ENCODE results near the gene ANKRD39. TPM values are rescaled to one million over a fixed set of nuclear protein-coding genes. Genes with fewer than 3 reads are reported as not detected.
"Not testable (repeated sequence)": the region's sequence is repeated elsewhere in the genome, so short reads cannot be mapped to it uniquely, and the experiment has no call there.

ANKRD39 gene
- total RNA-seq, 1 donor from 2014 or later: 3.7 TPM

- H3K9me3 ChIP-seq (ENCODE audit: control insufficient read depth in 3 of 3, low read length in 3 of 3): no peaks in the 10 kb centered on the region
- H3K4me3 ChIP-seq (ENCODE audit: low read length in 3 of 3): no peak overlapping the region
- peaks cover 30 to 35% (median 32%) of the 10 kb centered on the region in 3 donors for H3K4me1 ChIP-seq (ENCODE audit: control insufficient read depth in 3 of 3, insufficient read depth in 3 of 3, low read length in 3 of 3)
- H3K27me3 ChIP-seq (ENCODE audit: control insufficient read depth in 3 of 3, insufficient read depth in 3 of 3, low read length in 3 of 3): no peaks in the 10 kb centered on the region
- H3K27ac ChIP-seq (ENCODE audit: low read depth, low read length): no peak overlapping the region
- peak overlapping the region in 1 of 3 donors; percentile 50 for H3K9ac ChIP-seq (ENCODE audit: low read depth in 1 of 3, low read length in 3 of 3)
- peaks cover 40 to 45% (median 45%) of the 10 kb centered on the region in 3 donors for H3K36me3 ChIP-seq (ENCODE audit: control insufficient read depth in 3 of 3, insufficient read depth in 3 of 3, low read length in 3 of 3)
Observed at GRCh38 chr2:96866586-96866985, 8.8 kb upstream of the ANKRD39 start.

- no peak overlapping the region for H3K4me3 ChIP-seq (ENCODE audit: low read length in 3 of 3)
- peaks cover 30 to 35% (median 32%) of the 10 kb centered on the region in 3 donors for H3K4me1 ChIP-seq (ENCODE audit: control insufficient read depth in 3 of 3, insufficient read depth in 3 of 3, low read length in 3 of 3)
- no peaks in the 10 kb centered on the region for H3K27me3 ChIP-seq (ENCODE audit: control insufficient read depth in 3 of 3, insufficient read depth in 3 of 3, low read length in 3 of 3)
- H3K27ac ChIP-seq (ENCODE audit: low read depth, low read length): no peak overlapping the region
- H3K9me3 ChIP-seq (ENCODE audit: control insufficient read depth in 3 of 3, low read length in 3 of 3): no peaks in the 10 kb centered on the region
- H3K36me3 ChIP-seq (ENCODE audit: control insufficient read depth in 3 of 3, insufficient read depth in 3 of 3, low read length in 3 of 3): peaks cover 44 to 50% (median 49%) of the 10 kb centered on the region in 3 donors
- no peak overlapping the region for H3K9ac ChIP-seq (ENCODE audit: low read depth in 1 of 3, low read length in 3 of 3)
Observed at GRCh38 chr2:96866149-96866548, 8.3 kb upstream of the ANKRD39 start.

GRCh38 chr2:96865654-96866053, 7.8 kb upstream of the ANKRD39 start:
- Histone ChIP-seq H3K4me3 (ENCODE audit: low read length in 3 of 3) (no peak overlapping the region), H3K9me3 (ENCODE audit: control insufficient read depth in 3 of 3, low read length in 3 of 3) (no peaks in the 10 kb centered on the region), H3K36me3 (ENCODE audit: control insufficient read depth in 3 of 3, insufficient read depth in 3 of 3, low read length in 3 of 3) (peaks cover 48 to 51% (median 50%) of the 10 kb centered on the region in 3 donors), H3K4me1 (ENCODE audit: control insufficient read depth in 3 of 3, insufficient read depth in 3 of 3, low read length in 3 of 3) (peaks cover 28 to 33% (median 32%) of the 10 kb centered on the region in 3 donors), H3K9ac (ENCODE audit: low read depth in 1 of 3, low read length in 3 of 3) (no peak overlapping the region), H3K27ac (ENCODE audit: low read depth, low read length) (no peak overlapping the region), H3K27me3 (ENCODE audit: control insufficient read depth in 3 of 3, insufficient read depth in 3 of 3, low read length in 3 of 3) (no peaks in the 10 kb centered on the region)

GRCh38 chr2:96864343-96865091, 6.7 kb upstream of the ANKRD39 start:
- Histone ChIP-seq H3K9ac (ENCODE audit: low read depth in 1 of 3, low read length in 3 of 3) (peak overlapping the region in 1 of 3 donors; percentile 40), H3K27ac (ENCODE audit: low read depth, low read length) (no peak overlapping the region), H3K36me3 (ENCODE audit: control insufficient read depth in 3 of 3, insufficient read depth in 3 of 3, low read length in 3 of 3) (peaks cover 50 to 58% (median 51%) of the 10 kb centered on the region in 3 donors), H3K9me3 (ENCODE audit: control insufficient read depth in 3 of 3, low read length in 3 of 3) (no peaks in the 10 kb centered on the region), H3K27me3 (ENCODE audit: control insufficient read depth in 3 of 3, insufficient read depth in 3 of 3, low read length in 3 of 3) (no peaks in the 10 kb centered on the region), H3K4me1 (ENCODE audit: control insufficient read depth in 3 of 3, insufficient read depth in 3 of 3, low read length in 3 of 3) (peaks cover 27 to 35% (median 34%) of the 10 kb centered on the region in 3 donors), H3K4me3 (ENCODE audit: low read length in 3 of 3) (no peak overlapping the region)

GRCh38 chr2:96863575-96864342, 5.9 kb upstream of the ANKRD39 start:
- Histone ChIP-seq H3K27ac (ENCODE audit: low read depth, low read length) (no peak overlapping the region), H3K27me3 (ENCODE audit: control insufficient read depth in 3 of 3, insufficient read depth in 3 of 3, low read length in 3 of 3) (no peaks in the 10 kb centered on the region), H3K4me1 (ENCODE audit: control insufficient read depth in 3 of 3, insufficient read depth in 3 of 3, low read length in 3 of 3) (peaks cover 34 to 43% (median 42%) of the 10 kb centered on the region in 3 donors), H3K36me3 (ENCODE audit: control insufficient read depth in 3 of 3, insufficient read depth in 3 of 3, low read length in 3 of 3) (peaks cover 50 to 58% (median 51%) of the 10 kb centered on the region in 3 donors), H3K9me3 (ENCODE audit: control insufficient read depth in 3 of 3, low read length in 3 of 3) (no peaks in the 10 kb centered on the region), H3K4me3 (ENCODE audit: low read length in 3 of 3) (no peak overlapping the region), H3K9ac (ENCODE audit: low read depth in 1 of 3, low read length in 3 of 3) (no peak overlapping the region)

GRCh38 chr2:96863056-96863455, 5.2 kb upstream of the ANKRD39 start:
- not testable (repeated sequence) for H3K9me3 ChIP-seq (ENCODE audit: control insufficient read depth in 3 of 3, low read length in 3 of 3); H3K9ac ChIP-seq (ENCODE audit: low read depth in 1 of 3, low read length in 3 of 3); H3K27ac ChIP-seq (ENCODE audit: low read depth, low read length); H3K27me3 ChIP-seq (ENCODE audit: control insufficient read depth in 3 of 3, insufficient read depth in 3 of 3, low read length in 3 of 3); H3K4me3 ChIP-seq (ENCODE audit: low read length in 3 of 3)
- peaks cover 50 to 58% (median 51%) of the 10 kb centered on the region in 3 donors for H3K36me3 ChIP-seq (ENCODE audit: control insufficient read depth in 3 of 3, insufficient read depth in 3 of 3, low read length in 3 of 3)
- peaks cover 30 to 42% (median 41%) of the 10 kb centered on the region in 3 donors for H3K4me1 ChIP-seq (ENCODE audit: control insufficient read depth in 3 of 3, insufficient read depth in 3 of 3, low read length in 3 of 3)

GRCh38 chr2:96861074-96861473, 3.3 kb upstream of the ANKRD39 start:
- H3K36me3 ChIP-seq (ENCODE audit: control insufficient read depth in 3 of 3, insufficient read depth in 3 of 3, low read length in 3 of 3): peaks cover 42 to 49% (median 44%) of the 10 kb centered on the region in 3 donors
- H3K4me3 ChIP-seq (ENCODE audit: low read length in 3 of 3): no peak overlapping the region
- H3K27ac ChIP-seq (ENCODE audit: low read depth, low read length): no peak overlapping the region
- H3K9ac ChIP-seq (ENCODE audit: low read depth in 1 of 3, low read length in 3 of 3): no peak overlapping the region
- no peaks in the 10 kb centered on the region for H3K9me3 ChIP-seq (ENCODE audit: control insufficient read depth in 3 of 3, low read length in 3 of 3)
- H3K4me1 ChIP-seq (ENCODE audit: control insufficient read depth in 3 of 3, insufficient read depth in 3 of 3, low read length in 3 of 3): peaks cover 21 to 35% (median 34%) of the 10 kb centered on the region in 3 donors
- H3K27me3 ChIP-seq (ENCODE audit: control insufficient read depth in 3 of 3, insufficient read depth in 3 of 3, low read length in 3 of 3): no peaks in the 10 kb centered on the region

GRCh38 chr2:96860065-96861029, 2.5 kb upstream of the ANKRD39 start:
- H3K9me3 ChIP-seq (ENCODE audit: control insufficient read depth in 3 of 3, low read length in 3 of 3): no peaks in the 10 kb centered on the region
- no peak overlapping the region for H3K4me3 ChIP-seq (ENCODE audit: low read length in 3 of 3)
- H3K27ac ChIP-seq (ENCODE audit: low read depth, low read length): no peak overlapping the region
- H3K36me3 ChIP-seq (ENCODE audit: control insufficient read depth in 3 of 3, insufficient read depth in 3 of 3, low read length in 3 of 3): peaks cover 35 to 42% (median 38%) of the 10 kb centered on the region in 3 donors
- no peak overlapping the region for H3K9ac ChIP-seq (ENCODE audit: low read depth in 1 of 3, low read length in 3 of 3)
- H3K27me3 ChIP-seq (ENCODE audit: control insufficient read depth in 3 of 3, insufficient read depth in 3 of 3, low read length in 3 of 3): no peaks in the 10 kb centered on the region
- peaks cover 19 to 33% (median 28%) of the 10 kb centered on the region in 3 donors for H3K4me1 ChIP-seq (ENCODE audit: control insufficient read depth in 3 of 3, insufficient read depth in 3 of 3, low read length in 3 of 3)

GRCh38 chr2:96859681-96860064, 1.9 kb upstream of the ANKRD39 start:
- peak overlapping the region; percentile 41 for H3K27ac ChIP-seq (ENCODE audit: low read depth, low read length)
- H3K36me3 ChIP-seq (ENCODE audit: control insufficient read depth in 3 of 3, insufficient read depth in 3 of 3, low read length in 3 of 3): peaks cover 28 to 35% (median 32%) of the 10 kb centered on the region in 3 donors
- H3K9ac ChIP-seq (ENCODE audit: low read depth in 1 of 3, low read length in 3 of 3): no peak overlapping the region
- no peak overlapping the region for H3K4me3 ChIP-seq (ENCODE audit: low read length in 3 of 3)
- no peaks in the 10 kb centered on the region for H3K9me3 ChIP-seq (ENCODE audit: control insufficient read depth in 3 of 3, low read length in 3 of 3)
- peaks cover 19 to 31% (median 27%) of the 10 kb centered on the region in 3 donors for H3K4me1 ChIP-seq (ENCODE audit: control insufficient read depth in 3 of 3, insufficient read depth in 3 of 3, low read length in 3 of 3)
- no peaks in the 10 kb centered on the region for H3K27me3 ChIP-seq (ENCODE audit: control insufficient read depth in 3 of 3, insufficient read depth in 3 of 3, low read length in 3 of 3)

All from skeletal muscle tissue (tissue), 4 donors.